ENCODE measurements around the gene CBS.

The CBS gene

DNA sequence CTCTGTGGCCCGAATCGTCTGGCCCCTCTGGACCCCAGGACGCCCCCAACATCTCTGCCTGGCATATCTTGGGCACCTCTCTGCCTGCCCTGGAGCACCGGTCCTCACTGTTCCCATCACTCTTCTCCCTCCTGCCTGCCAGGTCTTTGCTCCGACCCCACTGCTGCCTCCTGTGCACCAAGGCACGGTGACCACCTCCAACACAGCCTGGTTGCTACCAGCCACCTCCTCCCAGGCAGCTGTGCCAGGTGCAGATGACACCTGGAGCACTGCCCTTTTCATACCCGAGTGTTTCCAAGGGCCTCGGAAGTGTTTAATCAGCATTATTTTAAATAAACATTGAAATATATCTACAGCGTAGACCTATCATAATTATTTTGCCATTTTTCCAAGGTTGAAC lies 70.0 kb downstream of the CBS start:
- H4K8ac ChIP-seq (ENCODE audit: low read depth, low read length), result no peak overlapping the region
- H3K14ac ChIP-seq (ENCODE audit: low read length), result no peak overlapping the region
- peaks cover 5 to 7% of the 10 kb centered on the region in 2 donors for H3K9me3 ChIP-seq (replicated peaks in 1 of 2; ENCODE audit: control insufficient read depth in 2 of 2, insufficient read depth in 1 of 2, low read depth in 1 of 2, low read length in 2 of 2)
- H2AFZ ChIP-seq (ENCODE audit: low read length), result no peak overlapping the region
- H3K27ac ChIP-seq (replicated peaks; ENCODE audit: low read length), result no peak overlapping the region
- H3K4me2 ChIP-seq (ENCODE audit: insufficient read depth, low read length, poor library complexity, severe bottlenecking), result no peak overlapping the region
- no peaks in the 10 kb centered on the region for H3K27me3 ChIP-seq (ENCODE audit: control insufficient read depth in 3 of 3, insufficient read depth in 3 of 3, low read depth in 1 of 3, low read length in 3 of 3)
- DNase-seq (ENCODE audit: low spot score), result no peak
- H4K91ac ChIP-seq (ENCODE audit: low read depth, low read length, poor library complexity), result no peak overlapping the region
- no peak overlapping the region for H2BK15ac ChIP-seq (ENCODE audit: low read length)
- H3K4ac ChIP-seq (ENCODE audit: low read length), result no peak overlapping the region
- peaks cover 6 to 52% of the 10 kb centered on the region in 2 donors for H3K36me3 ChIP-seq (replicated peaks in 1 of 2; ENCODE audit: control insufficient read depth in 2 of 2, insufficient read depth in 2 of 2, low read length in 2 of 2)
- peak overlapping the region; percentile 12 for H3K9ac ChIP-seq (ENCODE audit: low read depth, low read length, poor library complexity)
- WGBS, 2 donors (ENCODE audit: extremely low coverage in 2 of 2, insufficient read length in 2 of 2, insufficient replicate concordance in 1 of 2), result no CpG with 5 or more reads among the region's 9 CpGs
- H3K18ac ChIP-seq (ENCODE audit: low read length), result no peak overlapping the region
- no peak overlapping the region for H3K4me3 ChIP-seq (ENCODE audit: low read length in 2 of 2)
- no peak overlapping the region for H2BK5ac ChIP-seq (ENCODE audit: low read length)
- H3K23ac ChIP-seq (ENCODE audit: low read depth, low read length, poor library complexity), result peak overlapping the region; percentile 34
- H3K4me1 ChIP-seq (ENCODE audit: control insufficient read depth in 2 of 2, insufficient read depth in 1 of 2, low read depth in 1 of 2, low read length in 2 of 2), result peaks cover 0 to 3% of the 10 kb centered on the region in 2 donors
- no peak overlapping the region for H2AK5ac ChIP-seq (ENCODE audit: low read depth, low read length)
- no peak overlapping the region for H2BK120ac ChIP-seq (ENCODE audit: low read depth, low read length)
- no peak overlapping the region for H2BK12ac ChIP-seq (ENCODE audit: low read length)
- peaks cover 3% of the 10 kb centered on the region for H3K79me1 ChIP-seq (ENCODE audit: low read depth, low read length)

DNA sequence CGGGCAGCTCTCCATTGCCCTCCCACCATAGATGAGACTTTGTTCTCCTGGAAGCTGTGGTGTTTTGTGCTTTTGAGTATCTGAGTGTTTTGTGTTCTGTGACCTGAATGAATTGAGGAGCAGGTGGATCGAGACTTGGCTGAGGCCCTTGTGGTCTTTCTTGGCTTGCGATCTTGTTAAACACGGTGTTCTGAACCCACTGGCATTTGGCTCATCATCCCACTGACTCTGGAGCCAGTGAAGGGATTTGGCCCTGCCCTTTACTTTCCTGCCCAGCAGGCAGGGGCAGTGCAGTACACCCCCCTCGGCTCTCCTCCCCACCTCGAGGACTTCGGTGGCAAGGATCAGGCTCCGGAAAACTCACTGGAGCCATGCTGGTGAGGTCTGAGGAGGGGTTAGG lies 70.7 kb downstream of the CBS start:
- Histone ChIP-seq H3K9ac (ENCODE audit: low read depth, low read length, poor library complexity) (no peak overlapping the region), H3K4me3 (ENCODE audit: low read length in 2 of 2) (no peak overlapping the region), H2BK15ac (ENCODE audit: low read length) (no peak overlapping the region), H3K36me3 (replicated peaks in 1 of 2; ENCODE audit: control insufficient read depth in 2 of 2, insufficient read depth in 2 of 2, low read length in 2 of 2) (peaks cover 6 to 46% of the 10 kb centered on the region in 2 donors), H3K18ac (ENCODE audit: low read length) (no peak overlapping the region), H2AK5ac (ENCODE audit: low read depth, low read length) (no peak overlapping the region), H3K79me1 (ENCODE audit: low read depth, low read length) (peaks cover 5% of the 10 kb centered on the region), H3K4ac (ENCODE audit: low read length) (no peak overlapping the region), H2BK5ac (ENCODE audit: low read length) (no peak overlapping the region), H4K8ac (ENCODE audit: low read depth, low read length) (no peak overlapping the region), H3K9me3 (replicated peaks in 1 of 2; ENCODE audit: control insufficient read depth in 2 of 2, insufficient read depth in 1 of 2, low read depth in 1 of 2, low read length in 2 of 2) (peaks cover 8% of the 10 kb centered on the region in 2 donors), H4K91ac (ENCODE audit: low read depth, low read length, poor library complexity) (no peak overlapping the region), H3K4me2 (ENCODE audit: insufficient read depth, low read length, poor library complexity, severe bottlenecking) (no peak overlapping the region), H3K23ac (ENCODE audit: low read depth, low read length, poor library complexity) (no peak overlapping the region), H3K4me1 (ENCODE audit: control insufficient read depth in 2 of 2, insufficient read depth in 1 of 2, low read depth in 1 of 2, low read length in 2 of 2) (peaks cover 0 to 3% of the 10 kb centered on the region in 2 donors), H2BK12ac (ENCODE audit: low read length) (no peak overlapping the region), H3K14ac (ENCODE audit: low read length) (no peak overlapping the region), H3K27me3 (ENCODE audit: control insufficient read depth in 3 of 3, insufficient read depth in 3 of 3, low read depth in 1 of 3, low read length in 3 of 3) (no peaks in the 10 kb centered on the region), H3K27ac (replicated peaks; ENCODE audit: low read length) (no peak overlapping the region), H2AFZ (ENCODE audit: low read length) (no peak overlapping the region), H2BK120ac (ENCODE audit: low read depth, low read length) (no peak overlapping the region)
- DNase-seq (ENCODE audit: low spot score), result no peak
- no CpG with 5 or more reads among the region's 8 CpGs for WGBS, 2 donors (ENCODE audit: extremely low coverage in 2 of 2, insufficient read length in 2 of 2, insufficient replicate concordance in 1 of 2)

Measured in neuronal stem cell (in vitro differentiated cells).